H9 (cell line): Measurements from ENCODE around the gene HSD11B1. TPM values are rescaled to one million over a fixed set of nuclear protein-coding genes. Genes with fewer than 3 reads are reported as not detected.

Experiments used
- DNase-seq: peaks from one replicate; pipeline ENCODE4 v3.0.0-alpha.2; 2017
- H2AFZ ChIP-seq: one replicate; pipeline ENCODE4 v1.6.1; 2013; ENCODE audit warnings: mild to moderate bottlenecking, low read length, control low read depth, moderate library complexity
- H2AK5ac ChIP-seq: 2 replicates; pipeline ENCODE4 v1.6.1; 2013; ENCODE audit warnings: low read length, control low read depth, mixed read lengths; ENCODE audit not compliant: insufficient read length
- H2BK120ac ChIP-seq: one replicate; pipeline ENCODE4 v1.6.1; 2013; ENCODE audit warnings: low read depth, mild to moderate bottlenecking, low read length, control low read depth, inconsistent platforms; ENCODE audit not compliant: poor library complexity, severe bottlenecking
- H2BK12ac ChIP-seq: 2 replicates; pipeline ENCODE4 v1.6.1; 2013; ENCODE audit warnings: low read length, control low read depth, mixed read lengths, low read depth; ENCODE audit not compliant: insufficient read length
- H2BK15ac ChIP-seq: 2 replicates; pipeline ENCODE4 v1.6.1; 2013; ENCODE audit warnings: low read depth, low read length, control low read depth
- H2BK20ac ChIP-seq: one replicate; pipeline ENCODE4 v1.6.1; 2013; ENCODE audit warnings: low read depth, mild to moderate bottlenecking, low read length, control low read depth, inconsistent platforms; ENCODE audit not compliant: poor library complexity, severe bottlenecking
- H2BK5ac ChIP-seq: 2 replicates; pipeline ENCODE4 v1.6.1; 2013; ENCODE audit warnings: low read length, control low read depth, mixed read lengths; ENCODE audit not compliant: insufficient read length
- H3K14ac ChIP-seq: 2 replicates; pipeline ENCODE4 v1.6.1; 2013; ENCODE audit warnings: low read length, control low read depth; ENCODE audit not compliant: insufficient read depth
- H3K18ac ChIP-seq: 2 replicates; pipeline ENCODE4 v1.6.1; 2013; ENCODE audit warnings: low read depth, mild to moderate bottlenecking, mixed read lengths, low read length, control low read depth; ENCODE audit not compliant: insufficient read length
- H3K23ac ChIP-seq: 2 replicates; pipeline ENCODE4 v1.6.1; 2013; ENCODE audit warnings: low read length, control low read depth, mixed read lengths, low read depth; ENCODE audit not compliant: insufficient read length
- H3K23me2 ChIP-seq: 2 replicates; pipeline ENCODE4 v1.6.1; 2013; ENCODE audit warnings: low read depth, mild to moderate bottlenecking, mixed read lengths, low read length, control low read depth; ENCODE audit not compliant: insufficient read length, poor library complexity, severe bottlenecking
- H3K27ac ChIP-seq: 2 replicates; pipeline ENCODE4 v1.5.1; 2013; ENCODE audit warnings: low read length, control low read depth, mixed read lengths, low read depth; ENCODE audit not compliant: insufficient read length
- H3K27me3 ChIP-seq: 2 replicates; pipeline ENCODE4 v1.6.1; 2013; ENCODE audit warnings: low read length, control low read depth, inconsistent platforms; ENCODE audit not compliant: insufficient read depth
- H3K4ac ChIP-seq: 2 replicates; pipeline ENCODE4 v1.6.1; 2013; ENCODE audit warnings: low read depth, mild to moderate bottlenecking, control low read depth, inconsistent platforms, low read length, moderate library complexity
- H3K4me1 ChIP-seq: 2 replicates; pipeline ENCODE4 v1.6.1; 2013; ENCODE audit warnings: low read length, control low read depth, inconsistent platforms; ENCODE audit not compliant: insufficient read depth
- H3K4me2 ChIP-seq: 2 replicates; pipeline ENCODE4 v1.6.1; 2013; ENCODE audit warnings: low read length, control low read depth, mixed read lengths; ENCODE audit not compliant: insufficient read length, insufficient read depth
- H3K56ac ChIP-seq: 2 replicates; pipeline ENCODE4 v1.6.1; 2013; ENCODE audit warnings: low read depth, mild to moderate bottlenecking, mixed read lengths, low read length, control low read depth; ENCODE audit not compliant: insufficient read length
- H3K79me1 ChIP-seq: 2 replicates; pipeline ENCODE4 v1.6.1; 2013; ENCODE audit warnings: low read depth, mild to moderate bottlenecking, moderate library complexity, low read length, control low read depth, inconsistent platforms; ENCODE audit not compliant: insufficient read depth, poor library complexity, severe bottlenecking
- H3K79me2 ChIP-seq: 2 replicates; pipeline ENCODE4 v1.6.1; 2013; ENCODE audit warnings: low read length, control low read depth, inconsistent platforms; ENCODE audit not compliant: insufficient read depth
- H3K9ac ChIP-seq: 2 replicates; pipeline ENCODE4 v1.6.1; 2013; ENCODE audit warnings: low read length, control low read depth, mixed read lengths; ENCODE audit not compliant: insufficient read length; ENCODE audit errors: extremely low read depth
- H3K9me3 ChIP-seq: one replicate; pipeline ENCODE4 v1.6.1; 2013; ENCODE audit warnings: low read depth, low read length, inconsistent platforms; ENCODE audit not compliant: control insufficient read depth
- H3T11ph ChIP-seq: one replicate; pipeline ENCODE4 v1.6.1; 2013; ENCODE audit warnings: mild to moderate bottlenecking, low read length, control low read depth, inconsistent platforms
- H4K20me1 ChIP-seq: one replicate; pipeline ENCODE4 v1.6.1; 2013; ENCODE audit not compliant: control insufficient read depth, insufficient read length, insufficient read depth
- H4K5ac ChIP-seq: 2 replicates; pipeline ENCODE4 v1.6.1; 2013; ENCODE audit warnings: low read depth, mild to moderate bottlenecking, mixed read lengths, low read length, control low read depth; ENCODE audit not compliant: insufficient read length
- H4K8ac ChIP-seq: replicated peaks from 2 replicates; pipeline ENCODE4 v1.6.1; 2013; ENCODE audit warnings: low read length, control low read depth, mixed read lengths, low read depth; ENCODE audit not compliant: insufficient read length
- H4K91ac ChIP-seq: 2 replicates; pipeline ENCODE4 v1.6.1; 2013; ENCODE audit warnings: low read depth, mild to moderate bottlenecking, moderate library complexity, mixed read lengths, low read length, control low read depth; ENCODE audit not compliant: insufficient read length
- H3K27ac Mint-ChIP-seq, 3 experiments: 2 replicates in 2 of 3; 3 replicates in 1 of 3; pipeline ENCODE4 v1.8.0; 2020 to 2021; ENCODE audit warnings: mixed read lengths in 3 of 3, mild to moderate bottlenecking in 1 of 3, moderate library complexity in 1 of 3
- H3K27me3 Mint-ChIP-seq: 2 replicates; pipeline ENCODE4 v1.8.0; 2021; ENCODE audit warnings: low read depth, mild to moderate bottlenecking, moderate library complexity, mixed read lengths
- H3K36me3 Mint-ChIP-seq, 3 experiments: 2 replicates in 2 of 3; 3 replicates in 1 of 3; pipeline ENCODE4 v1.8.0; 2020 to 2021; ENCODE audit warnings: low read depth in 3 of 3, mixed read lengths in 3 of 3; ENCODE audit not compliant: insufficient read depth in 1 of 3
- H3K4me1 Mint-ChIP-seq, 2 experiments: 2 replicates each; pipeline ENCODE4 v1.8.0; 2020; ENCODE audit warnings: mixed read lengths in 2 of 2
- H3K4me3 Mint-ChIP-seq, 2 experiments: 2 replicates in 1 of 2; 3 replicates in 1 of 2; pipeline ENCODE4 v1.8.0; 2020 to 2021; ENCODE audit warnings: mild to moderate bottlenecking in 2 of 2, mixed read lengths in 2 of 2, moderate library complexity in 1 of 2
- H3K9me3 Mint-ChIP-seq, 2 experiments: 2 replicates in 1 of 2; 3 replicates in 1 of 2; pipeline ENCODE4 v1.8.0; 2020; ENCODE audit warnings: mild to moderate bottlenecking in 2 of 2, mixed read lengths in 2 of 2, moderate library complexity in 1 of 2
- WGBS: extraction: QIAGEN DNeasy Blood & Tissue Kit; methylation state at CpG from one replicate; pipeline ENCODE4 v1.1.7; 2013; ENCODE audit warnings: missing lambda C conversion rate, low lambda C conversion rate, mixed read lengths; ENCODE audit not compliant: insufficient read length; ENCODE audit errors: extremely low coverage; 5-methylcytosine and 5-hydroxymethylcytosine counted together
- total RNA-seq: library from RNA; stranded (reverse); gene quantifications from 2 replicates; pipeline ENCODE4 v1.2.1, GENCODE V29; 2021
- TF ChIP-seq, protein P1 (sequence below): fragments of 200-600 bp; sonication (generic); conservative IDR thresholded peaks from 3 replicates; pipeline ENCODE4 v1.8.0; 2021; ENCODE audit warnings: antibody characterized with exemption, mild to moderate bottlenecking

The HSD11B1 gene
- total RNA-seq, 1 experiment from 2014 or later, result not detected

DNA sequence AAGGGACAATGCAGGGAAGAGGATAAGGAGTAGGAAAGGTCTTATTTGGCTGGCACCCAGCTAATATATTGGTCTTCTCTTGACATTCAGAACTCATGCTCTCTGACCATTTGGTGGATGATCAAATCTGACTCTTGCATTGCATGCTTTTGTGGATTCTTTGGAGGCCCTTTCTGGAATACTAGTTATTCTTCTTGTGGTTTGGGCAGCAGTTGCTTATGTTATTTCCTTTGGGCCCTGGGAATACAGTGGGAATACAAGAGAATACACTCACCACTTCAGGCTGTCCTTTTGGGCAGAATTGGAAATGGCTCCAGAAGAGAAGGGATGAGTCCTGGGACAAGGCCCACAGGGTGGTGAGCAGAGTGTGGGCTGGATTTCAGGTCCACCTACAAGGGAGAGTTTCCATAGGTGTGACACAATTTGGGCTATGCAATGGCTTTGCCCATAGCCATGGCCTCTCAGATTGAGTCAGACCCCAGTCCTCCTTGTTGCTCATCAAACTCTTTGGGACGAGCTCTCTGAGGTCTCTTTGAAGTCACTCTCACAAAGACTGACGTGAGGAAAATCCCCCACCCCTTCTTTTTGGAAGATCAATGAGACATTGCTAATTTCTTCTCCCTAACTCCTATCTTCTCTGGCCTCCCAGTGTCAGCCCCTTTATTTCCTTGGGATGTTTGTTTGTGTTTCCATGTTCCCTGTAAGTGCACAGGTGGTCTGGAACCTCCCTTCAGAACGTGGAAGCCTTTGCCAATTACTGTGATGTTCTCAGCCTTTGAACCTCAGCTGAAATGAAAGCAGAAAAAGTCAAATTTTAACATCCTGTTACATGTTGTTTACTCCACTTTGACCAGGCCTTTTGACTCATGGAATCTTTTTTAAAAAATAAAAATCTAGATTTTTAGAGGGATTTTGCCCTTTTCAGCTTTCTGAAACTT lies 19.4 kb downstream of the HSD11B1 start:
- Histone ChIP-seq H2BK120ac (no peak overlapping the region), H3K23ac (no peak overlapping the region), H2AFZ (no peak overlapping the region), H3K56ac (no peak overlapping the region), H4K8ac (no peak overlapping the region), H3K79me2 (no peaks in the 10 kb centered on the region), H2AK5ac (no peak overlapping the region), H3K9ac (no peak overlapping the region), H3K79me1 (no peaks in the 10 kb centered on the region), H3K4me1 (no peaks in the 10 kb centered on the region), H2BK12ac (no peak overlapping the region), H3K27me3 (no peaks in the 10 kb centered on the region), H2BK5ac (no peak overlapping the region), H3K27ac (no peak overlapping the region), H3K4me2 (no peak overlapping the region), H2BK15ac (no peak overlapping the region), H3K9me3 (no peaks in the 10 kb centered on the region), H3K23me2 (no peaks in the 10 kb centered on the region), H2BK20ac (no peak overlapping the region), H3K14ac (no peak overlapping the region), H3K4ac (no peak overlapping the region), H4K91ac (no peak overlapping the region), H3T11ph (no peak overlapping the region), H3K18ac (no peak overlapping the region), H4K5ac (no peak overlapping the region), H4K20me1 (no peaks in the 10 kb centered on the region)
- TF ChIP-seq, protein P1, sequence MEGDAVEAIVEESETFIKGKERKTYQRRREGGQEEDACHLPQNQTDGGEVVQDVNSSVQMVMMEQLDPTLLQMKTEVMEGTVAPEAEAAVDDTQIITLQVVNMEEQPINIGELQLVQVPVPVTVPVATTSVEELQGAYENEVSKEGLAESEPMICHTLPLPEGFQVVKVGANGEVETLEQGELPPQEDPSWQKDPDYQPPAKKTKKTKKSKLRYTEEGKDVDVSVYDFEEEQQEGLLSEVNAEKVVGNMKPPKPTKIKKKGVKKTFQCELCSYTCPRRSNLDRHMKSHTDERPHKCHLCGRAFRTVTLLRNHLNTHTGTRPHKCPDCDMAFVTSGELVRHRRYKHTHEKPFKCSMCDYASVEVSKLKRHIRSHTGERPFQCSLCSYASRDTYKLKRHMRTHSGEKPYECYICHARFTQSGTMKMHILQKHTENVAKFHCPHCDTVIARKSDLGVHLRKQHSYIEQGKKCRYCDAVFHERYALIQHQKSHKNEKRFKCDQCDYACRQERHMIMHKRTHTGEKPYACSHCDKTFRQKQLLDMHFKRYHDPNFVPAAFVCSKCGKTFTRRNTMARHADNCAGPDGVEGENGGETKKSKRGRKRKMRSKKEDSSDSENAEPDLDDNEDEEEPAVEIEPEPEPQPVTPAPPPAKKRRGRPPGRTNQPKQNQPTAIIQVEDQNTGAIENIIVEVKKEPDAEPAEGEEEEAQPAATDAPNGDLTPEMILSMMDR, result no peak
- Mint-ChIP-seq H3K36me3 (no peaks in the 10 kb centered on the region), H3K9me3 (no peaks in the 10 kb centered on the region), H3K4me1 (no peaks in the 10 kb centered on the region), H3K27ac (no peak overlapping the region), H3K27me3 (peaks cover 9% of the 10 kb centered on the region), H3K4me3 (no peak overlapping the region)
- WGBS, result no CpG with 5 or more reads among the region's 3 CpGs
- no peak for DNase-seq
